HuH-7.5 (cell line): ENCODE data around the gene CREB3L1.
"Not testable (repeated sequence)": the region's sequence is repeated elsewhere in the genome, so short reads cannot be mapped to it uniquely, and the experiment has no call there.

Experiments
- DNase-seq: peaks from one replicate; pipeline ENCODE4 v3.0.0; 2011; ENCODE audit warnings: low spot score

The CREB3L1 gene

GRCh38 chr11:46295312-46296058, 18.0 kb downstream of the CREB3L1 start:
- DNase-seq: peak; percentile 93

- no peak for DNase-seq
Observed at GRCh38 chr11:46296059-46296527, 18.6 kb downstream of the CREB3L1 start.

GRCh38 chr11:46296528-46297448, 19.3 kb downstream of the CREB3L1 start:
- DNase-seq: no peak

GRCh38 chr11:46298699-46299433, 21.4 kb downstream of the CREB3L1 start:
- DNase-seq: no peak

- DNase-seq: no peak
Observed at GRCh38 chr11:46299451-46299961, 22.0 kb downstream of the CREB3L1 start.

- DNase-seq: no peak
Observed at GRCh38 chr11:46300270-46300669, 22.8 kb downstream of the CREB3L1 start.

- no peak for DNase-seq
Observed at GRCh38 chr11:46302866-46303265, 25.4 kb downstream of the CREB3L1 start.

GRCh38 chr11:46304036-46304435, 26.6 kb downstream of the CREB3L1 start:
- not testable (repeated sequence) for DNase-seq

- no peak for DNase-seq
Observed at GRCh38 chr11:46304605-46305179, 27.2 kb downstream of the CREB3L1 start.

GRCh38 chr11:46305295-46305694, 27.8 kb downstream of the CREB3L1 start:
- DNase-seq: no peak

GRCh38 chr11:46306296-46306853, 28.9 kb downstream of the CREB3L1 start:
- no peak for DNase-seq

GRCh38 chr11:46307369-46307768, 29.9 kb downstream of the CREB3L1 start:
- DNase-seq: no peak

GRCh38 chr11:46307785-46308341, 30.4 kb downstream of the CREB3L1 start:
- no peak for DNase-seq

- DNase-seq: peak; percentile 90
Observed at GRCh38 chr11:46308631-46309419, 31.4 kb downstream of the CREB3L1 start.

GRCh38 chr11:46309814-46310259, 32.4 kb downstream of the CREB3L1 start:
- no peak for DNase-seq

GRCh38 chr11:46315033-46315738, 37.7 kb downstream of the CREB3L1 start:
- DNase-seq: peak; percentile 93

GRCh38 chr11:46315783-46316563, 38.5 kb downstream of the CREB3L1 start:
- DNase-seq: no peak

- DNase-seq: no peak
Observed at GRCh38 chr11:46319074-46319453, 41.6 kb downstream of the CREB3L1 start.

GRCh38 chr11:46321757-46322156, 44.3 kb downstream of the CREB3L1 start:
- DNase-seq: no peak
